ENCODE data around the gene KRT5. TPM values are rescaled to one million over a fixed set of nuclear protein-coding genes. Genes with fewer than 3 reads are reported as not detected.
"Not testable (repeated sequence)": the region's sequence is repeated elsewhere in the genome, so short reads cannot be mapped to it uniquely, and the experiment has no call there.

KRT5 gene
- total RNA-seq, 1 donor = under 0.01 TPM

GRCh38 chr12:52488736-52489135, 31.5 kb downstream of the KRT5 start:
- TF ChIP-seq CTCF (IDR thresholded peaks at IDR 0.05; ENCODE audit: insufficient read depth, low read depth, low read length) = no peak
- no peak for DNase-seq (ENCODE audit: low read depth)
- no peak overlapping the region for H3K4me3 ChIP-seq (ENCODE audit: low read depth, low read length)

GRCh38 chr12:52487744-52488443, 32.3 kb downstream of the KRT5 start:
- H3K4me3 ChIP-seq (ENCODE audit: low read depth, low read length); DNase-seq (ENCODE audit: low read depth): not testable (repeated sequence)

- DNase-seq (ENCODE audit: low read depth) = no peak
- TF ChIP-seq CTCF (IDR thresholded peaks at IDR 0.05; ENCODE audit: insufficient read depth, low read depth, low read length) = no peak
These were observed 33.0 kb downstream of the KRT5 start for GRCh38 chr12:52487211-52487610.

GRCh38 chr12:52486166-52487105, 33.8 kb downstream of the KRT5 start:
- no peak for TF ChIP-seq CTCF (IDR thresholded peaks at IDR 0.05; ENCODE audit: insufficient read depth, low read depth, low read length)
- no peak overlapping the region for H3K4me3 ChIP-seq (ENCODE audit: low read depth, low read length)
- no peak for DNase-seq (ENCODE audit: low read depth)

More at GRCh38 chr12:52487211-52487610, 33.0 kb downstream of the KRT5 start:
- no peak overlapping the region for H3K4me3 ChIP-seq (ENCODE audit: low read depth, low read length)

GRCh38 chr12:52480073-52480472, 40.1 kb downstream of the KRT5 start:
- TF ChIP-seq CTCF (IDR thresholded peaks at IDR 0.05; ENCODE audit: insufficient read depth, low read depth, low read length) = no peak
- no peak overlapping the region for H3K4me3 ChIP-seq (ENCODE audit: low read depth, low read length)

GRCh38 chr12:52477651-52478050, 42.5 kb downstream of the KRT5 start:
- no peak for DNase-seq (ENCODE audit: low read depth)
- TF ChIP-seq CTCF (IDR thresholded peaks at IDR 0.05; ENCODE audit: insufficient read depth, low read depth, low read length) = no peak
- H3K4me3 ChIP-seq (ENCODE audit: low read depth, low read length) = no peak overlapping the region

More at GRCh38 chr12:52480073-52480472, 40.1 kb downstream of the KRT5 start:
- no peak for DNase-seq (ENCODE audit: low read depth)

- no peak for TF ChIP-seq CTCF (IDR thresholded peaks at IDR 0.05; ENCODE audit: insufficient read depth, low read depth, low read length)
- H3K4me3 ChIP-seq (ENCODE audit: low read depth, low read length) = no peak overlapping the region
- no peak for DNase-seq (ENCODE audit: low read depth)
These were observed 46.0 kb downstream of the KRT5 start for GRCh38 chr12:52474212-52474611.

Data from fibroblast of villous mesenchyme (primary cell).